ENCODE data around the gene CA5A.

GRCh38 chr16:87949071-87949744 is 12.9 kb upstream of the CA5A start:
- TF ChIP-seq CTCF (IDR thresholded peaks at IDR 0.05): no peak
- no peak for TF ChIP-seq POLR2A (IDR thresholded peaks at IDR 0.05)

All from uterus (tissue), 2 donors.